IPS DF 6.9 (cell line): ENCODE data around the gene ARHGEF39.

Source experiments
- DNase-seq: peaks from one replicate; pipeline ENCODE4 v3.0.0-alpha.2; 2013; ENCODE audit warnings: low read depth, low spot score
- H3K27ac ChIP-seq: one replicate; pipeline ENCODE4 v1.5.1; 2013; ENCODE audit warnings: low read length, control low read depth
- H3K27me3 ChIP-seq: 2 replicates; pipeline ENCODE4 v1.6.1; 2013; ENCODE audit warnings: mild to moderate bottlenecking, low read length; ENCODE audit not compliant: control insufficient read depth, insufficient read depth
- H3K36me3 ChIP-seq: 2 replicates; pipeline ENCODE4 v1.6.1; 2013; ENCODE audit warnings: low read length; ENCODE audit not compliant: control insufficient read depth, insufficient read depth
- H3K4me1 ChIP-seq: 2 replicates; pipeline ENCODE4 v1.6.1; 2013; ENCODE audit warnings: low read length; ENCODE audit not compliant: control insufficient read depth, insufficient read depth
- H3K4me3 ChIP-seq: 2 replicates; pipeline ENCODE4 v1.5.1; 2013; ENCODE audit warnings: mild to moderate bottlenecking, low read length
- H3K9me3 ChIP-seq: 2 replicates; pipeline ENCODE4 v1.6.1; 2013; ENCODE audit warnings: low read length, inconsistent platforms; ENCODE audit not compliant: control insufficient read depth, insufficient read depth
- WGBS: extraction: QIAGEN DNeasy Blood & Tissue Kit; methylation state at CpG from one replicate; pipeline ENCODE4 v1.1.7; 2013; ENCODE audit warnings: mixed read lengths, missing lambda C conversion rate; ENCODE audit not compliant: insufficient read length, insufficient coverage; 5-methylcytosine and 5-hydroxymethylcytosine counted together

ARHGEF39 gene

GRCh38 chr9:35691334-35691650 is 26.3 kb upstream of the ARHGEF39 start:
- no peak for DNase-seq
- Histone ChIP-seq H3K4me1 (peaks cover 2% of the 10 kb centered on the region; the same call in 1 of the 2 replicates), H3K9me3 (no peaks in the 10 kb centered on the region), H3K27ac (no peak overlapping the region), H3K4me3 (peak overlapping the region; percentile 61; the same call in 1 of the 2 replicates), H3K27me3 (no peaks in the 10 kb centered on the region), H3K36me3 (peaks cover 6% of the 10 kb centered on the region; the same call in 1 of the 2 replicates)
- no CpG with 5 or more reads among the region's 10 CpGs for WGBS

DNA sequence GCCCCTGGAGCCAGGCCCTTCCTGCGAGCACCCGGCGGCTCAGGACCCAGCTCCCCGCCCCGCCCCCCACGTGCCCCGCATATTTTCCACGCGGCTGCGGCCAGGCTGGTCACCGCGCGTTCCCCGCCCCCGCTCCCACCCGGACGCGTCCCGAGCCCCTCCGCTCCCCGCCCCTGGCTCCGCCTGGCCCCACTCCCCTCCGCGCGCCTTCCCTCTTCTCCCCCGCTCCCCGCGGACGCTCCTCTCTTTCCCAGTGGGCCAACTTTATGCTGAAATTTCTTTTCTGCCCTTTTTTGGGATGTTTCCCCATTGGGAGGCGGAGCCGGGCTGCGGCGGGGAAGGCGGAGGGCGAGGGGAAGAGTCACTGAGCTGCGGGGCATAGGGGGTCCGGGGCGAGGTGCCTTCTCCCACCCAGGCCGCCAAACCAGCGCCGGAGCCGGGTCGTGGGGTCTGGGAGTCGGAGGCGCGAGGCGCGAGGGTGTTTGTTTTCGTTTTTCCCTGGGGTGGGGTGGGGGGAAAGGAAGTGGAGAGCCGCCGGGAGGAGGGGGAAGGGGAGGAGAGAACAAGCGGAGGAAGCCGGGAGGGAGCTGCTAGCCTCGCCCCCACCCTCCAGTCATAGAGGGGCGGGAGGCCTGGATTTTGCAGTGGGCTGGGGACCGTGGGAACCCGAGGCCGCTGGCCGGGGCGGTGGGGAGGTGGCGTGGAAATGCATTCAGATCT is 25.8 kb upstream of the ARHGEF39 start:
- H3K27ac ChIP-seq: no peak overlapping the region

DNA sequence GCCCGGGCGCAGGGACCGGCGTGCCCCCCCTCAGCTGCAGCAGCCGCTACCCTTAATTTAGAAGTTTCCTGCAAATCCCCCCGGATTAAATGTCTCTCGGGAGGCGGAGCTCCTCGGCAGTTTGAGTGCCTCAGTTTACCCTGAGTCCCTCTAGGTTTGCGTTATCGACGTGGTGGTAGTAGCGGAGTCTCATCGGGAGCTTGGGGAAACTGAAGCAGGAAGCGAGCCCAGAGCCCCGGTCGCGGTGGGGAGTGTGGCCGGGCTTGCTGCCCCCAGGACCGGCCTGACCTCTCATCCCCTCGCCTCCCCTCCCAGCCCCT is 25.3 kb upstream of the ARHGEF39 start:
- no peaks in the 10 kb centered on the region for H3K27me3 ChIP-seq
- no peak overlapping the region for H3K27ac ChIP-seq
- peak overlapping the region; percentile 61 for H3K4me3 ChIP-seq
- peaks cover 2% of the 10 kb centered on the region; the same call in 1 of the 2 replicates for H3K4me1 ChIP-seq
- DNase-seq: no peak
- no CpG with 5 or more reads among the region's 21 CpGs for WGBS
- no peaks in the 10 kb centered on the region for H3K9me3 ChIP-seq
- H3K36me3 ChIP-seq: peaks cover 14% of the 10 kb centered on the region

More for the DNA sequence above, 25.8 kb upstream of the ARHGEF39 start:
- Histone ChIP-seq H3K9me3 (no peaks in the 10 kb centered on the region), H3K27me3 (no peaks in the 10 kb centered on the region), H3K4me3 (peak overlapping the region; percentile 61), H3K4me1 (peaks cover 2% of the 10 kb centered on the region; the same call in 1 of the 2 replicates), H3K36me3 (peaks cover 8% of the 10 kb centered on the region; the same call in 1 of the 2 replicates)
- no peak for DNase-seq
- WGBS: no CpG with 5 or more reads among the region's 61 CpGs

- H3K4me3 ChIP-seq: peak within 1 kb of the TSS; percentile 61
- no CpG with 5 or more reads among the region's 61 CpGs for WGBS
- H3K27ac ChIP-seq: no peak within 1 kb of the TSS
- no peak for DNase-seq
- no peaks in the 10 kb centered on the region for H3K9me3 ChIP-seq
- no peaks in the 10 kb centered on the region for H3K27me3 ChIP-seq
- peaks cover 2% of the 10 kb centered on the region; the same call in 1 of the 2 replicates for H3K4me1 ChIP-seq
- H3K36me3 ChIP-seq: peaks cover 19% of the 10 kb centered on the region
Observed at GRCh38 chr9:35689542-35690293, 24.7 kb upstream of the ARHGEF39 start, which contains the start of gene TPM2. Gene TPM2 (minus strand): TSS chr9:35689925. CDS start chr9:35689817, 108 bp downstream.

- H3K4me1 ChIP-seq: peaks cover 2% of the 10 kb centered on the region; the same call in 1 of the 2 replicates
- no peak for DNase-seq
Observed at GRCh38 chr9:35688558-35689541, 23.9 kb upstream of the ARHGEF39 start.

DNA sequence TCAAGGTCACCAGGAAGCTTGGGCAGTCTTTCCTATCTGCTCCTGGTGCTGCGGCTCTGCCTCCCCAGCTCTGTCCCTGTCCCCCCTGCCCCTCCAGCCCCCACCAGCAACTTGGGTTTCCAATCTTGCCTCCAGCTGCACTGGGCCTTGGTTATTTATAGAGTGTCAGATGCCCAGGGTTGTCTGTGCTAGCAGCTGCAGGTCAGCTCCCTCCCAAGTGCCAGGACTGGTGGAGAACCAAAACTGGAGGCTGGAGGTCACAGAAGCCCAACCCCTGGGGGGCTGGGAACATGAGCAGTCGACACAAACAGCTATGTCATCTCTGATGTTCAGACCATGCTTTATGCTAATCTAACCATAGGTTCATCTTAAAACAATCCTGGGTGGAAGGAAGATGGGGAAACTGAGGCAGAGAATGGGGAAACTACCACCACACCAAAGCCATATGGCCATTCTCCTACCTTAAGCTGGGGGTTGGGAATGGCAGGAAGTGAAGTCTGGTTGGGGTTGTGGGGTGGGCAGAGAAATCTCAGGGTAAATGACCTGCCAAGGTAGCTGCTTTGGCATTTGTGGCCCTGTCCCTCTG is 23.1 kb upstream of the ARHGEF39 start:
- no peak overlapping the region for H3K27ac ChIP-seq
- peaks cover 33% of the 10 kb centered on the region for H3K36me3 ChIP-seq
- peaks cover 2% of the 10 kb centered on the region; the same call in 1 of the 2 replicates for H3K4me1 ChIP-seq
- WGBS: no CpG with 5 or more reads among the region's 2 CpGs
- no peak for DNase-seq
- H3K27me3 ChIP-seq: no peaks in the 10 kb centered on the region
- no peak overlapping the region for H3K4me3 ChIP-seq
- no peaks in the 10 kb centered on the region for H3K9me3 ChIP-seq

More at GRCh38 chr9:35688558-35689541, 23.9 kb upstream of the ARHGEF39 start:
- Histone ChIP-seq H3K36me3 (peaks cover 26% of the 10 kb centered on the region), H3K4me3 (peak overlapping the region; percentile 61; the same call in 1 of the 2 replicates), H3K27ac (no peak overlapping the region), H3K27me3 (no peaks in the 10 kb centered on the region), H3K9me3 (no peaks in the 10 kb centered on the region)
- WGBS: no CpG with 5 or more reads among the region's 12 CpGs

- Histone ChIP-seq H3K4me1 (peaks cover 2% of the 10 kb centered on the region; the same call in 1 of the 2 replicates), H3K27ac (no peak overlapping the region)
Observed at GRCh38 chr9:35687306-35687705, 22.3 kb upstream of the ARHGEF39 start.

GRCh38 chr9:35686222-35687203 is 21.5 kb upstream of the ARHGEF39 start:
- no peak overlapping the region for H3K27ac ChIP-seq
- DNase-seq: no peak
- peaks cover 43% of the 10 kb centered on the region for H3K36me3 ChIP-seq
- no peaks in the 10 kb centered on the region for H3K27me3 ChIP-seq
- H3K4me3 ChIP-seq: no peak overlapping the region
- WGBS: no CpG with 5 or more reads among the region's 11 CpGs
- H3K9me3 ChIP-seq: no peaks in the 10 kb centered on the region
- H3K4me1 ChIP-seq: peaks cover 2% of the 10 kb centered on the region; the same call in 1 of the 2 replicates

More at GRCh38 chr9:35687306-35687705, 22.3 kb upstream of the ARHGEF39 start:
- peaks cover 41% of the 10 kb centered on the region for H3K36me3 ChIP-seq
- no peak for DNase-seq
- H3K4me3 ChIP-seq: no peak overlapping the region
- no CpG with 5 or more reads among the region's 2 CpGs for WGBS
- H3K27me3 ChIP-seq: no peaks in the 10 kb centered on the region
- no peaks in the 10 kb centered on the region for H3K9me3 ChIP-seq

- Histone ChIP-seq H3K4me1 (peaks cover under 1% of the 10 kb centered on the region), H3K36me3 (peaks cover 43% of the 10 kb centered on the region), H3K4me3 (no peak overlapping the region), H3K27me3 (no peaks in the 10 kb centered on the region), H3K9me3 (no peaks in the 10 kb centered on the region), H3K27ac (no peak overlapping the region)
- no CpG with 5 or more reads among the region's 13 CpGs for WGBS
- no peak for DNase-seq
Observed at GRCh38 chr9:35685506-35685905, 20.5 kb upstream of the ARHGEF39 start.
